Activated naive CD8-positive, alpha-beta T cell treated with anti-CD3 and anti-CD28 coated beads, Interleukin-2, amount 50 U/mL, for 24 hours (primary cell): Measurements from ENCODE around the gene ZMYND8.
"Not testable (repeated sequence)": the region's sequence is repeated elsewhere in the genome, so short reads cannot be mapped to it uniquely, and the experiment has no call there.

Experiments used
- ATAC-seq: fragments of 150-1000 bp; cut with Tn5 transposase; one replicate; pipeline ENCODE4 v1.10.0; 2021
- DNase-seq: peaks from one replicate; pipeline ENCODE4 v3.0.0; 2021
- H3K27ac Mint-ChIP-seq: one replicate; pipeline ENCODE4 v1.8.0; 2021; ENCODE audit warnings: mild to moderate bottlenecking, mixed read lengths
- H3K27me3 Mint-ChIP-seq: one replicate; pipeline ENCODE4 v1.8.0; 2021; ENCODE audit warnings: mixed read lengths
- H3K36me3 Mint-ChIP-seq: one replicate; pipeline ENCODE4 v1.8.0; 2021; ENCODE audit warnings: low read depth, mixed read lengths
- H3K4me1 Mint-ChIP-seq: one replicate; pipeline ENCODE4 v1.8.0; 2021; ENCODE audit warnings: mixed read lengths
- H3K4me3 Mint-ChIP-seq: one replicate; pipeline ENCODE4 v1.8.0; 2021; ENCODE audit warnings: mild to moderate bottlenecking, moderate library complexity, mixed read lengths
- H3K9me3 Mint-ChIP-seq: one replicate; pipeline ENCODE4 v1.8.0; 2021; ENCODE audit warnings: mixed read lengths

ZMYND8 gene

GRCh38 chr20:47318586-47319516 is 37.6 kb downstream of the ZMYND8 start:
- DNase-seq (peak; percentile 8), ATAC-seq (no peak)
- Mint-ChIP-seq H3K27me3 (no peaks in the 10 kb centered on the region), H3K27ac (peak overlapping the region; percentile 91), H3K4me1 (peaks cover 62% of the 10 kb centered on the region), H3K4me3 (peak overlapping the region; percentile 48), H3K9me3 (no peaks in the 10 kb centered on the region), H3K36me3 (peaks cover 3% of the 10 kb centered on the region)

GRCh38 chr20:47318027-47318585 is 38.4 kb downstream of the ZMYND8 start:
- DNase-seq (no peak), ATAC-seq (no peak)
- Mint-ChIP-seq H3K27me3 (no peaks in the 10 kb centered on the region), H3K4me1 (peaks cover 59% of the 10 kb centered on the region), H3K27ac (peak overlapping the region; percentile 91), H3K36me3 (peaks cover 3% of the 10 kb centered on the region), H3K9me3 (no peaks in the 10 kb centered on the region), H3K4me3 (peak overlapping the region; percentile 48)

GRCh38 chr20:47317127-47317895 is 39.2 kb downstream of the ZMYND8 start:
- Mint-ChIP-seq H3K27ac (peak overlapping the region; percentile 91), H3K4me1 (peaks cover 62% of the 10 kb centered on the region), H3K27me3 (no peaks in the 10 kb centered on the region), H3K36me3 (peaks cover 6% of the 10 kb centered on the region), H3K4me3 (peak overlapping the region; percentile 48), H3K9me3 (no peaks in the 10 kb centered on the region)
- DNase-seq (peak; percentile 65), ATAC-seq (peak; percentile 81)

- Mint-ChIP-seq H3K36me3 (peaks cover 6% of the 10 kb centered on the region), H3K27ac (peak overlapping the region; percentile 91), H3K4me3 (peak overlapping the region; percentile 48), H3K9me3 (no peaks in the 10 kb centered on the region), H3K27me3 (no peaks in the 10 kb centered on the region), H3K4me1 (peaks cover 62% of the 10 kb centered on the region)
- ATAC-seq, result no peak
- peak; percentile 7 for DNase-seq
These were observed 39.7 kb downstream of the ZMYND8 start for GRCh38 chr20:47316776-47317126.

GRCh38 chr20:47315339-47316056 is 41.0 kb downstream of the ZMYND8 start:
- Mint-ChIP-seq H3K36me3 (peaks cover 13% of the 10 kb centered on the region), H3K9me3 (no peaks in the 10 kb centered on the region), H3K4me1 (peaks cover 58% of the 10 kb centered on the region), H3K27me3 (no peaks in the 10 kb centered on the region), H3K4me3 (no peak overlapping the region), H3K27ac (peak overlapping the region; percentile 91)
- DNase-seq, result no peak
- no peak for ATAC-seq

GRCh38 chr20:47314647-47315338 is 41.7 kb downstream of the ZMYND8 start:
- Mint-ChIP-seq H3K27me3 (no peaks in the 10 kb centered on the region), H3K4me3 (no peak overlapping the region), H3K36me3 (peaks cover 13% of the 10 kb centered on the region), H3K4me1 (peaks cover 51% of the 10 kb centered on the region), H3K27ac (no peak overlapping the region), H3K9me3 (no peaks in the 10 kb centered on the region)
- DNase-seq (no peak), ATAC-seq (no peak)

- DNase-seq, result no peak
- peaks cover 19% of the 10 kb centered on the region for H3K36me3 Mint-ChIP-seq
- ATAC-seq, result no peak
- no peaks in the 10 kb centered on the region for H3K27me3 Mint-ChIP-seq
- peaks cover 32% of the 10 kb centered on the region for H3K4me1 Mint-ChIP-seq
- H3K9me3 Mint-ChIP-seq, result no peaks in the 10 kb centered on the region
- H3K27ac Mint-ChIP-seq, result no peak overlapping the region
- H3K4me3 Mint-ChIP-seq, result no peak overlapping the region
These were observed 44.4 kb downstream of the ZMYND8 start for GRCh38 chr20:47311967-47312681.

- no peak for DNase-seq
- H3K4me1 Mint-ChIP-seq, result peaks cover 28% of the 10 kb centered on the region
- no peak overlapping the region for H3K27ac Mint-ChIP-seq
- peaks cover 24% of the 10 kb centered on the region for H3K36me3 Mint-ChIP-seq
- no peaks in the 10 kb centered on the region for H3K9me3 Mint-ChIP-seq
- no peak for ATAC-seq
- H3K27me3 Mint-ChIP-seq, result no peaks in the 10 kb centered on the region
- H3K4me3 Mint-ChIP-seq, result no peak overlapping the region
These were observed 45.3 kb downstream of the ZMYND8 start for GRCh38 chr20:47311211-47311610.

- Mint-ChIP-seq H3K4me1 (peaks cover 28% of the 10 kb centered on the region), H3K27me3 (no peaks in the 10 kb centered on the region), H3K27ac (peak overlapping the region; percentile 19), H3K9me3 (no peaks in the 10 kb centered on the region), H3K4me3 (no peak overlapping the region), H3K36me3 (peaks cover 24% of the 10 kb centered on the region)
- DNase-seq (no peak), ATAC-seq (no peak)
These were observed 45.8 kb downstream of the ZMYND8 start for GRCh38 chr20:47310729-47311128.

GRCh38 chr20:47309806-47310426 is 46.6 kb downstream of the ZMYND8 start:
- DNase-seq (no peak), ATAC-seq (no peak)
- H3K9me3 Mint-ChIP-seq, result no peaks in the 10 kb centered on the region
- H3K27ac Mint-ChIP-seq, result no peak overlapping the region
- H3K4me1 Mint-ChIP-seq, result peaks cover 29% of the 10 kb centered on the region
- H3K36me3 Mint-ChIP-seq, result peaks cover 25% of the 10 kb centered on the region
- no peaks in the 10 kb centered on the region for H3K27me3 Mint-ChIP-seq
- no peak overlapping the region for H3K4me3 Mint-ChIP-seq

- H3K27me3 Mint-ChIP-seq, result no peaks in the 10 kb centered on the region
- H3K4me3 Mint-ChIP-seq, result no peak overlapping the region
- H3K36me3 Mint-ChIP-seq, result peaks cover 26% of the 10 kb centered on the region
- no peak overlapping the region for H3K27ac Mint-ChIP-seq
- DNase-seq (no peak), ATAC-seq (no peak)
- peaks cover 26% of the 10 kb centered on the region for H3K4me1 Mint-ChIP-seq
- no peaks in the 10 kb centered on the region for H3K9me3 Mint-ChIP-seq
These were observed 47.1 kb downstream of the ZMYND8 start for GRCh38 chr20:47309394-47309793.

- H3K9me3 Mint-ChIP-seq, H3K27ac Mint-ChIP-seq, DNase-seq, H3K4me3 Mint-ChIP-seq, ATAC-seq, H3K27me3 Mint-ChIP-seq: not testable (repeated sequence)
- Mint-ChIP-seq H3K36me3 (peaks cover 27% of the 10 kb centered on the region), H3K4me1 (peaks cover 23% of the 10 kb centered on the region)
These were observed 48.9 kb downstream of the ZMYND8 start for GRCh38 chr20:47307569-47307968.

GRCh38 chr20:47306755-47307370 is 49.6 kb downstream of the ZMYND8 start:
- no peak overlapping the region for H3K4me3 Mint-ChIP-seq
- DNase-seq, result no peak
- peaks cover 29% of the 10 kb centered on the region for H3K36me3 Mint-ChIP-seq
- no peaks in the 10 kb centered on the region for H3K9me3 Mint-ChIP-seq
- peaks cover 25% of the 10 kb centered on the region for H3K4me1 Mint-ChIP-seq
- no peak overlapping the region for H3K27ac Mint-ChIP-seq
- ATAC-seq, result no peak
- no peaks in the 10 kb centered on the region for H3K27me3 Mint-ChIP-seq
